Adrenal gland (tissue), 12 donors: Measurements from ENCODE around the gene GAK. TPM values are rescaled to one million over a fixed set of nuclear protein-coding genes. Genes with fewer than 3 reads are reported as not detected.
"Not testable (repeated sequence)": the region's sequence is repeated elsewhere in the genome, so short reads cannot be mapped to it uniquely, and the experiment has no call there.

Experiments
- DNase-seq, 7 donors: peaks; one replicate each; pipeline ENCODE4 v3.0.0-alpha.2; 2019 to 2020
- H3K27ac ChIP-seq, 5 donors: fragments of 200-600 bp; sonication (generic) in 4 of 5; 1 replicate in 3 of 5; 2 replicates in 2 of 5; pipeline versions ENCODE4 v1.5.1 to v1.8.0; 2016 to 2020; ENCODE audit warnings: mild to moderate bottlenecking in 1 of 5
- H3K27me3 ChIP-seq: fragments of 200-600 bp; 2 replicates; pipeline ENCODE4 v1.8.0; 2021
- H3K36me3 ChIP-seq, 2 donors: fragments of 200-600 bp; replicated peaks in 1 of 2; 1 replicate in 1 of 2; 2 replicates in 1 of 2; pipeline versions ENCODE4 v1.5.1 to v1.8.0; 2018 to 2022
- H3K4me1 ChIP-seq, 2 donors: fragments of 200-600 bp; replicated peaks in 1 of 2; 1 replicate in 1 of 2; 2 replicates in 1 of 2; pipeline versions ENCODE4 v1.5.1 to v1.8.0; 2018 to 2021
- H3K4me3 ChIP-seq, 4 donors: fragments of 200-600 bp; sonication (generic) in 3 of 4; one replicate each; pipeline ENCODE4 v1.5.1; 2016 to 2018
- H3K9me3 ChIP-seq, 3 donors: fragments of 200-600 bp; sonication (generic) in 1 of 3; replicated peaks in 1 of 3; 1 replicate in 2 of 3; 2 replicates in 1 of 3; pipeline versions ENCODE4 v1.5.1 to v1.8.0; 2016 to 2021
- POLR2A ChIP-seq, 2 donors: fragments of 450-650 bp; IDR thresholded peaks; one replicate each; pipeline ENCODE4 v1.6.1; 2017; ENCODE audit warnings: antibody characterized with exemption in 2 of 2, mild to moderate bottlenecking in 2 of 2, moderate library complexity in 1 of 2
- WGBS, 4 donors: extraction: QIAGEN DNeasy Blood & Tissue Kit in 2 of 4; methylation state at CpG; one replicate each; pipeline versions ENCODE4 v1.1.5 to v1.1.7; 2013 to 2017; 5-methylcytosine and 5-hydroxymethylcytosine counted together
- intact Hi-C, 2 donors: fragments of 100-400 bp; cut with DNase I; formaldehyde crosslinking; loops; one replicate each; pipeline versions ENCODE4 v1.14.1 to v1.15.0; 2022 to 2023
- polyA plus RNA-seq, 3 donors: library from polyadenylated mRNA; stranded (reverse); fragments of 200-250 nt in 2 of 3; fragments of 350-450 nt in 1 of 3; fragmentation: Illumina TruSeq in 1 of 3; extraction: RNeasy Lipid Tissue Mini Kit (QIAGEN cat#74804) in 1 of 3; gene quantifications; one replicate each; pipeline ENCODE4 v1.2.3, GENCODE V29; 2013 to 2014
- total RNA-seq, 9 donors: library from RNA; depleted of rRNA in 4 of 9; stranded (reverse); fragments of >200 nt in 4 of 9; fragments of 120-200 nt in 1 of 9; fragmentation: NEBNext Ultra II Directional in 1 of 9; extraction: Animal tissue kit (Norgen Biotek cat#: 25700) in 1 of 9; gene quantifications; one replicate each; pipeline versions ENCODE4 v1.1.0 to v1.2.4, GENCODE V29; 2013 to 2023
- TF ChIP-seq, protein P1 (sequence below), 6 experiments: fragments of 450-650 bp in 4 of 6; fragments of 200-600 bp in 2 of 6; sonication (generic) in 1 of 6; IDR thresholded peaks; 1 replicate in 5 of 6; 2 replicates in 1 of 6; pipeline versions ENCODE4 v1.5.1 to v1.8.0; 2016 to 2021; ENCODE audit warnings: antibody characterized with exemption in 6 of 6, mild to moderate bottlenecking in 2 of 6, moderate library complexity in 1 of 6
- donor health status: healthy with polysubstance abuse.
- donor health status: Bipolar disorder and iron deficiency.
- donor health status: DM: yes; HTN: yes; CAD: no.
- donor health status: DM: no; HTN: no; CAD: no.
- donor health status: DM: no; HTN: no; CAD: no.
- donor health status: DM: yes; HTN: yes; CAD: no.

GAK gene
- total and polyA plus RNA-seq, 12 donors: 39.0 to 381 (median 132) TPM

DNA sequence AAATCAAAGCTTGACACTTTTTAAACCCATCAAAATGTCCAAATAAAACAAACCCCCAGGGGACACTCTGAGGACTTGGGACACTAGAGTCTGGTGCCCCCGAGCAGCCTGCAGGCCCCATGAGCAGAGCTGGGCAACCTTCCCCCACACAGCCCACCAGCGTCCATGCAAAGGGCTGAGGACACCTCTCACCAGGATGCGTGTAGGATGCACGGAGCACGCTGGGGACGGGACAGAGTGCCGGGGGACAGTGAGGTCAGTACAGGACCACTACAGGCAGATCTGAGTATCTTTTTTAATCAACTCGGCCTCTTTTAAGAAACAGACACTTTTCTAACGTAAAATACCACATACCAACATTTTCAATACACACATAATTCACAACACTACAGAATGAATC is 6.9 kb downstream of the GAK start:
- peaks cover 5 to 36% of the 10 kb centered on the region in 2 donors for H3K4me1 ChIP-seq
- H3K9me3 ChIP-seq: no peaks in the 10 kb centered on the region
- intact Hi-C loops: no loop called here
- 86 to 94% (median 91%) methylated on average over 9 of the region's 9 CpGs for WGBS, 4 donors
- H3K36me3 ChIP-seq: no peaks in the 10 kb centered on the region
- TF ChIP-seq POLR2A (IDR thresholded peaks at IDR 0.05): no peak
- TF ChIP-seq, protein P1, sequence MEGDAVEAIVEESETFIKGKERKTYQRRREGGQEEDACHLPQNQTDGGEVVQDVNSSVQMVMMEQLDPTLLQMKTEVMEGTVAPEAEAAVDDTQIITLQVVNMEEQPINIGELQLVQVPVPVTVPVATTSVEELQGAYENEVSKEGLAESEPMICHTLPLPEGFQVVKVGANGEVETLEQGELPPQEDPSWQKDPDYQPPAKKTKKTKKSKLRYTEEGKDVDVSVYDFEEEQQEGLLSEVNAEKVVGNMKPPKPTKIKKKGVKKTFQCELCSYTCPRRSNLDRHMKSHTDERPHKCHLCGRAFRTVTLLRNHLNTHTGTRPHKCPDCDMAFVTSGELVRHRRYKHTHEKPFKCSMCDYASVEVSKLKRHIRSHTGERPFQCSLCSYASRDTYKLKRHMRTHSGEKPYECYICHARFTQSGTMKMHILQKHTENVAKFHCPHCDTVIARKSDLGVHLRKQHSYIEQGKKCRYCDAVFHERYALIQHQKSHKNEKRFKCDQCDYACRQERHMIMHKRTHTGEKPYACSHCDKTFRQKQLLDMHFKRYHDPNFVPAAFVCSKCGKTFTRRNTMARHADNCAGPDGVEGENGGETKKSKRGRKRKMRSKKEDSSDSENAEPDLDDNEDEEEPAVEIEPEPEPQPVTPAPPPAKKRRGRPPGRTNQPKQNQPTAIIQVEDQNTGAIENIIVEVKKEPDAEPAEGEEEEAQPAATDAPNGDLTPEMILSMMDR (IDR thresholded peaks at IDR 0.05): no peak
- H3K27ac ChIP-seq: no peak overlapping the region
- no peak for DNase-seq
- no peaks in the 10 kb centered on the region for H3K27me3 ChIP-seq
- no peak overlapping the region for H3K4me3 ChIP-seq

DNA sequence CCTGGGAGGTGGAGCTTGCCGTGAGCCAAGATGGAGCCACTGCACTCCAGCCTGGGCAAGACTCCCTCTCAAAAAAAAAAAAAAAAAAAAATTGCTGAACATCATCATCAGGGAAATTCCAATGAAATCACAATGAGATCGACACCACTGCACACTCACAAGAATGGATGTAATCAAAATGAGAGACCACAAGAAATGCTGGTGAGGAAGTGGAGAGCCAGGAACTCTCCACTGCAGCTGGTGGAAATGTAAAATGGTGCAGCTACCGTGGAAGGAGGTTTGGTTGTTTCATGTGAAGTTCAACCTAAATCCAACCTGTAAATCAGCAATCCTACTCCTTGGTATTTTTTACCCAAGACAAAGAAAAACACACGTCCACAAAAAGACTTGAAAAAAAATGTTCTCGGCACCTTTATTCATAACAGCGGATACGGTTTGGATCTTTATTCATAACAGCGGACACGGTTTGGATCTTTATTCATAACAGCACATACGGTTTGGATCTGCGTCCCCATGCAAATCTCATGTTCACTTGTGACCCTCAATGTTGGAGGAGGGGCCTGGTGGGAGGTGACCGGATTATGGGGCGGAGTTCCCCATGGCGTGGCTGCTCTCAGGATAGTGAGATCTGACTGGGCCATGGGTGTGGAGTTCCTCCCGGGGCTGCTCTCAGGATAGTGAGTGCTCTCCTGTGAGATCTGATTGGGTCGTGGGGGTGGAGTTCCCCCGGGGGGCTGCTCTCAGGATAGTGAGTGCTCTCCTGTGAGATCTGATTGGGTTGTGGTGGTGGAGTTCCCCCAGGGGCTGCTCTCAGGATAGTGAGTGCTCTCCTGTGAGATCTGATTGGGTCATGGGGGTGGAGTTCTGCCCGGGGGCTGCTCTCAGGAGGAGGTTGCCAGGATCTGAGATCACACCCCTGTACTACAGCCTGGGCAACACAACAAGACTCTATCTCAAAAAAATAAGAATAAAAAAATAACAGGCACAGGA is 7.7 kb downstream of the GAK start:
- no peak overlapping the region for H3K27ac ChIP-seq
- no peaks in the 10 kb centered on the region for H3K9me3 ChIP-seq
- H3K27me3 ChIP-seq: no peaks in the 10 kb centered on the region
- no peak for TF ChIP-seq POLR2A (IDR thresholded peaks at IDR 0.05)
- TF ChIP-seq, protein P1 (IDR thresholded peaks at IDR 0.05): no peak
- no peak overlapping the region for H3K4me3 ChIP-seq
- WGBS, 4 donors: 74 to 84% (median 77%) methylated on average over 18 of the region's 18 CpGs
- H3K4me1 ChIP-seq: peaks cover 5 to 28% of the 10 kb centered on the region in 2 donors
- peak in 1 of 7 donors; percentile 8 for DNase-seq
- intact Hi-C loops: no loop called here
- no peaks in the 10 kb centered on the region for H3K36me3 ChIP-seq

DNA sequence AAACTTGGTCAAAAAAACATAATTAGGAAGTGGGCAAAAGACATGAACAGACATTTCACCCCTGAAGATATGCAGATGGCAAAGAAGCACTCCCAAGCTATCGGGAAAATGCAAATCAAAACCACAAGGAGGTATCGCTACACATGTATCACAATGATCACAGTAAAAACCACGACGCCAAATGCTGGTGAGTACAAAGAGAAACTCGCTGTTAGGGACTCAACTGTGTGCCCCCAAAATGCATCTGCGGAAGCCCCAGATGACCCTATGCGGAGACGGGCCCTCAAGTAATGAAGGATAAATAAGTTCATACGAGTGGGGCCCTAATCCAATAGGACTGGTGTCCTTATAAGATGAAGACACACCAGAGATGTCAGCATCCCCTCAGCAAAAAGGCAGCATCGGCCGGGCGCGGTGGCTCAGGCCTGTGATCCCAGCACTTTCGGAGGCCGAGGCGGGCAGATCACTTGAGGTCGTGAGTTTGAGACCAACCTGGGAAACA is 10.2 kb downstream of the GAK start:
- H3K27ac ChIP-seq: no peak overlapping the region
- intact Hi-C loops: no loop called here

DNA sequence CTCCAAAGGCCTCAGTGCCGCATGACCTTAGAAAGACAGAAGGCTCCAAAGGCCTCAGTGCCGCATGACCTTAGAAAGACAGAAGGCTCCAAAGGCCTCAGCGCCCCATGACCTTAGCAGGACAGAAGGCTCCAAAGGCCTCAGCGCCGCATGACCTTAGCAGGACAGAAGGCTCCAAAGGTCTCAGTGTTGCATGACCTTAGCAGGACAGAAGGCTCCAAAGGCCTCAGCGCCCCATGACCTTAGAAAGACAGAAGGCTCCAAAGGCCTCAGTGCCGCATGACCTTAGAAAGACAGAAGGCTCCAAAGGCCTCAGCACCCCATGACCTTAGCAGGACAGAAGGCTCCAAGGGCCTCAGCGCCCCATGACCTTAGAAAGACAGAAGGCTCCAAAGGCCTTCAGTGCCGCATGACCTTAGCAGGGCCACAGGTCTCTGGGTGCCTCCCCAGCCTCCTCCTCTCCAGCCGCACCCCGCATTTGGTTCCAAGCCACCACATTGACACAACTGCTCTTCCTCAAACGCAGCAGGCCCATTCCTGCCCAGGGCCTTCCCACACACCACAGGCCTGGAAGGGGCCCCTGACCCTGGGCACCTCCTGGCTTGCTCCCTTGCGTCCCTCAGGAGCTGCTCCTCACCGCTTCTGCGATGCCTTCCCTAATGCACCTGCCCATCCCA is 13.0 kb downstream of the GAK start:
- intact Hi-C loops: not testable (repeated sequence)
- DNase-seq: peak in 2 of 7 donors; percentile 10 to 14
- peak overlapping the region in 1 of 5 donors; percentile 7 for H3K27ac ChIP-seq

More for the DNA sequence above, 10.2 kb downstream of the GAK start:
- H3K4me3 ChIP-seq: no peak overlapping the region
- H3K4me1 ChIP-seq: peaks cover 5 to 19% of the 10 kb centered on the region in 2 donors
- H3K27me3 ChIP-seq: no peaks in the 10 kb centered on the region
- H3K9me3 ChIP-seq: no peaks in the 10 kb centered on the region
- peak in 1 of 7 donors; percentile 17 for DNase-seq
- no peaks in the 10 kb centered on the region for H3K36me3 ChIP-seq
- 88 to 94% (median 93%) methylated on average over 17 of the region's 17 CpGs for WGBS, 4 donors
- TF ChIP-seq, protein P1 (IDR thresholded peaks at IDR 0.05): no peak
- TF ChIP-seq POLR2A (IDR thresholded peaks at IDR 0.05): no peak

DNA sequence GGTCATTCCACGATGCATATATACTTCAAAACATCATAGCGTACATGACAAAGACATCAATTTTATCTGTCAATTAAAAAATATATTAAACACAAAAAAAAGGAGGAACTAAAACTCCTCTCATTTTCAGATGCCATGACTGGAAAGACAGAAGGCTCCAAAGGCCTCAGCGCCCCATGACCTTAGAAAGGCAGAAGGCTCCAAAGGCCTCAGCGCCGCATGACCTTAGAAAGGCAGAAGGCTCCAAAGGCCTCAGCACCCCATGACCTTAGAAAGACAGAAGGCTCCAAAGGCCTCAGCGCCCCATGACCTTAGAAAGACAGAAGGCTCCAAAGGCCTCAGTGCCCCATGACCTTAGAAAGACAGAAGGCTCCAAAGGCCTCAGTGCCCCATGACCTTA is 13.5 kb downstream of the GAK start:
- H3K27me3 ChIP-seq, H3K36me3 ChIP-seq, H3K27ac ChIP-seq, H3K4me3 ChIP-seq, H3K9me3 ChIP-seq, DNase-seq, intact Hi-C loops: not testable (repeated sequence)
- 80 to 94% (median 89%) methylated on average over 6 of the region's 6 CpGs for WGBS, 4 donors
- H3K4me1 ChIP-seq: peaks cover 7 to 12% of the 10 kb centered on the region in 2 donors

More for the DNA sequence above, 13.0 kb downstream of the GAK start:
- H3K4me3 ChIP-seq, H3K9me3 ChIP-seq, H3K27me3 ChIP-seq, H3K36me3 ChIP-seq: not testable (repeated sequence)
- 90 to 94% (median 94%) methylated on average over 14 to 15 of the region's 15 CpGs for WGBS, 4 donors
- H3K4me1 ChIP-seq: peaks cover 7 to 12% of the 10 kb centered on the region in 2 donors
